Measurements from ENCODE around the gene TRIOBP. TPM values are rescaled to one million over a fixed set of nuclear protein-coding genes. Genes with fewer than 3 reads are reported as not detected.

TRIOBP gene
- total RNA-seq, 3 donors from 2014 or later (not counting 1 experiment from before 2014, with no cell fraction given) = 25.1 to 38.5 (median 25.8) TPM

DNA sequence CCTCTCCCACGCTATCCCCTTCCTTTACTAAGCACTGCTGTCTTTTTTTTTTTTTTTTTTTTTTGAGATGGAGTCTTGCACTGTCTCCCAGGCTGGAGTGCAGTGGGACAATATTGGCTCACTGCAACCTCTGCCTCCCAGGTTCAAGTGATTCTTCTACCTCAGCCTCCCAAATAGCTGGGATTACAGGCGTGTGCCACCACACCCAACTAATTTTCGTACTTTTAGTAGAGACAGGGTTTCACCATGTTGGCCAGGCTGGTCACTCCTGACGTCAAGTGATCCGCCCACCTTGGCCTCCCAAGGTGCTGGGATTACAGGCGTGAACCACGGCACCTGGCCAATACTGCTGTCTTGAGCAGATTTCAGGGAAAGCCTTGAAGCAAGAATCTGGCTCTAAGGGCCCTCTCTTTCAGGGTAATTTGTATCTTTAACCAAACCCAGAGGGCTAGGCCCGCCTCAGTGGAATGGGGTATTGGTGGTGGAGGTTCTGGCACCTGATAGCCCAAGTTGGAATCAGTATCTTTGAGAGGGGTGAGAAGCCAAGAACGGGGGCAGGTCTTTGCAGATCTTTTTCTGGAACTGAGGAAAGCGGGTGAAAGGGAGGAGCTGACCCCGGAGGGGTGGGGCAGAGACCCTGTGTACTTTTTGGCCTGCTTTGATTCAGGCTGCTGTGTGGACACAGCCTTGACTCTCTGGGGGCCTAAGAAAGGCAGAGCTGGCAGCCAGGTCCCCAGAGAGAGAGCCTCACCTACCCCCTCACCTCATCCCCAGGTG is 37.0 kb downstream of the TRIOBP start:
- Mint-ChIP-seq H3K4me1 (no peaks in the 10 kb centered on the region), H3K27ac (no peak overlapping the region), H3K4me3 (no peak overlapping the region), H3K9me3 (no peaks in the 10 kb centered on the region), H3K36me3 (no peaks in the 10 kb centered on the region), H3K27me3 (ENCODE audit: low read depth in 2 of 2) (peaks cover 0 to 5% of the 10 kb centered on the region in 2 donors)
- H3K27ac ChIP-seq (ENCODE audit: low read length) = no peak overlapping the region
- TF ChIP-seq, protein P1, sequence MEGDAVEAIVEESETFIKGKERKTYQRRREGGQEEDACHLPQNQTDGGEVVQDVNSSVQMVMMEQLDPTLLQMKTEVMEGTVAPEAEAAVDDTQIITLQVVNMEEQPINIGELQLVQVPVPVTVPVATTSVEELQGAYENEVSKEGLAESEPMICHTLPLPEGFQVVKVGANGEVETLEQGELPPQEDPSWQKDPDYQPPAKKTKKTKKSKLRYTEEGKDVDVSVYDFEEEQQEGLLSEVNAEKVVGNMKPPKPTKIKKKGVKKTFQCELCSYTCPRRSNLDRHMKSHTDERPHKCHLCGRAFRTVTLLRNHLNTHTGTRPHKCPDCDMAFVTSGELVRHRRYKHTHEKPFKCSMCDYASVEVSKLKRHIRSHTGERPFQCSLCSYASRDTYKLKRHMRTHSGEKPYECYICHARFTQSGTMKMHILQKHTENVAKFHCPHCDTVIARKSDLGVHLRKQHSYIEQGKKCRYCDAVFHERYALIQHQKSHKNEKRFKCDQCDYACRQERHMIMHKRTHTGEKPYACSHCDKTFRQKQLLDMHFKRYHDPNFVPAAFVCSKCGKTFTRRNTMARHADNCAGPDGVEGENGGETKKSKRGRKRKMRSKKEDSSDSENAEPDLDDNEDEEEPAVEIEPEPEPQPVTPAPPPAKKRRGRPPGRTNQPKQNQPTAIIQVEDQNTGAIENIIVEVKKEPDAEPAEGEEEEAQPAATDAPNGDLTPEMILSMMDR (IDR thresholded peaks at IDR 0.05) = no peak
- peaks cover 2% of the 10 kb centered on the region for H3K4me1 ChIP-seq (ENCODE audit: control insufficient read depth, insufficient read depth, low read length)
- ATAC-seq (no peak), DNase-seq (no peak)
- H3K27me3 ChIP-seq (ENCODE audit: control insufficient read depth, insufficient read depth, low read length) = no peaks in the 10 kb centered on the region
- no peak overlapping the region for H3K4me3 ChIP-seq (ENCODE audit: low read length)
- no peaks in the 10 kb centered on the region for H3K36me3 ChIP-seq (ENCODE audit: control insufficient read depth, insufficient read depth, low read length)
- no peaks in the 10 kb centered on the region for H3K9me3 ChIP-seq (ENCODE audit: control insufficient read depth, insufficient read depth, low read length)
- 87% methylated on average over 11 of the region's 11 CpGs for WGBS (ENCODE audit: insufficient coverage)
- intact Hi-C loops (cut with micrococcal nuclease) = no loop called here

DNA sequence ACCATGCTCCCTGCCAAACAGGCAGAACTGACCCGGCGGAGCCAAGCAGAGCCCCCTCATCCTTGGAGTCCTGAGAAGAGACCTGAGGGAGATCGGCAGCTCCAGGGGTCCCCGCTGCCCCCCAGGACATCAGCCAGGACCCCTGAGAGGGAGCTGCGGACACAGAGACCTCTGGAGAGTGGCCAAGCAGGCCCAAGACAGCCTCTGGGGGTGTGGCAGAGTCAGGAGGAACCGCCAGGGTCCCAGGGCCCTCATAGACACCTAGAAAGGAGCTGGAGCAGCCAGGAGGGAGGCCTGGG is 37.5 kb downstream of the TRIOBP start:
- Histone ChIP-seq H3K9me3 (ENCODE audit: control insufficient read depth, insufficient read depth, low read length) (no peaks in the 10 kb centered on the region), H3K4me1 (ENCODE audit: control insufficient read depth, insufficient read depth, low read length) (peaks cover 7% of the 10 kb centered on the region), H3K27me3 (ENCODE audit: control insufficient read depth, insufficient read depth, low read length) (no peaks in the 10 kb centered on the region), H3K36me3 (ENCODE audit: control insufficient read depth, insufficient read depth, low read length) (no peaks in the 10 kb centered on the region), H3K4me3 (ENCODE audit: low read length) (no peak overlapping the region), H3K27ac (ENCODE audit: low read length) (no peak overlapping the region)
- Mint-ChIP-seq H3K36me3 (no peaks in the 10 kb centered on the region), H3K27me3 (ENCODE audit: low read depth in 2 of 2) (peaks cover 0 to 5% of the 10 kb centered on the region in 2 donors), H3K9me3 (no peaks in the 10 kb centered on the region), H3K27ac (no peak overlapping the region), H3K4me1 (no peaks in the 10 kb centered on the region), H3K4me3 (no peak overlapping the region)
- WGBS (ENCODE audit: insufficient coverage) = 92% methylated on average over 6 of the region's 6 CpGs
- ATAC-seq (no peak), DNase-seq (no peak)
- intact Hi-C loops (cut with micrococcal nuclease) = no loop called here
- TF ChIP-seq, protein P1 (IDR thresholded peaks at IDR 0.05) = no peak

DNA sequence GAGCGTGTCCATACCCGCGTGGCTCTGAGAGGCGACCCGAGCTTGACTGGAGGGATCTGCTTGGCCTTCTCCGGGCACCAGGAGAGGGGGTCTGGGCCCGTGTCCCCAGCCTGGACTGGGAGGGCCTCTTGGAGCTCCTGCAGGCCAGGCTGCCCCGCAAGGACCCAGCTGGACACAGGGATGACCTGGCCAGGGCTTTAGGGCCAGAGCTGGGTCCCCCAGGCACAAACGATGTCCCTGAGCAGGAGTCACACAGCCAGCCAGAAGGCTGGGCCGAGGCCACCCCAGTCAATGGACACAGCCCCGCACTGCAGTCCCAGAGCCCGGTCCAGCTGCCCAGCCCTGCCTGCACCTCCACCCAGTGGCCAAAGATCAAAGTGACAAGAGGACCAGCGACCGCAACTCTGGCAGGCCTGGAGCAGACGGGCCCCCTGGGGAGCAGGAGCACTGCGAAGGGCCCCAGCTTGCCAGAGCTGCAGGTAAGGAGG is 38.2 kb downstream of the TRIOBP start:
- intact Hi-C loops (cut with micrococcal nuclease) = no loop called here
- no peaks in the 10 kb centered on the region for H3K36me3 ChIP-seq (ENCODE audit: control insufficient read depth, insufficient read depth, low read length)
- no peak overlapping the region for H3K27ac ChIP-seq (ENCODE audit: low read length)
- H3K9me3 Mint-ChIP-seq = no peaks in the 10 kb centered on the region
- no peaks in the 10 kb centered on the region for H3K27me3 ChIP-seq (ENCODE audit: control insufficient read depth, insufficient read depth, low read length)
- TF ChIP-seq, protein P1 (IDR thresholded peaks at IDR 0.05) = no peak
- no peaks in the 10 kb centered on the region for H3K4me1 Mint-ChIP-seq
- WGBS (ENCODE audit: insufficient coverage) = 93% methylated on average over 16 of the region's 16 CpGs
- H3K27me3 Mint-ChIP-seq (ENCODE audit: low read depth in 2 of 2) = peaks cover 0 to 8% of the 10 kb centered on the region in 2 donors
- peaks cover 9% of the 10 kb centered on the region for H3K4me1 ChIP-seq (ENCODE audit: control insufficient read depth, insufficient read depth, low read length)
- H3K36me3 Mint-ChIP-seq = no peaks in the 10 kb centered on the region
- H3K4me3 Mint-ChIP-seq = no peak overlapping the region
- ATAC-seq (no peak), DNase-seq (no peak)
- no peak overlapping the region for H3K27ac Mint-ChIP-seq
- no peak overlapping the region for H3K4me3 ChIP-seq (ENCODE audit: low read length)
- no peaks in the 10 kb centered on the region for H3K9me3 ChIP-seq (ENCODE audit: control insufficient read depth, insufficient read depth, low read length)

DNA sequence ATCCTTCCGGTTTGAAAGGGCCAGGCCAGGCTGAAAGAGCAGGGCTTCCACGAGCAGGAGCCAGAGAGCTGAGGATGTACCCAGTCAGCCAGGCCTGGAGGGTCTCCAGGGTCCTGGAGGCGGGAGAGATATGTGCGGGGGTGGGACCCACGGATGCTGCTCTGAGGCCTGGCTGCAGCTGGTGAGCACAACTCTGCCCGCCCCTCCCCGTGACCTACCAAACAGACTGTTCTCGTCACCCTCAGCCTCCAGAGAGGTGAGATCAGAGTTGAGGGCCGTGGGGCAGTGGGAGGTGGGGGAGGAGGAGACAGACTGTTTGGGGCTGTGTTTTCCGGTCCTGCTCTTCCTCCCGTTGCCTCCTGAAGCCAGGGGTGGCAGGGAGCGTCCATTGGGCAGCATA is 42.2 kb downstream of the TRIOBP start:
- no peak for ATAC-seq
- H3K4me1 ChIP-seq (ENCODE audit: control insufficient read depth, insufficient read depth, low read length) = peaks cover 24% of the 10 kb centered on the region
- Mint-ChIP-seq H3K4me3 (no peak overlapping the region), H3K36me3 (no peaks in the 10 kb centered on the region), H3K27ac (no peak overlapping the region), H3K9me3 (no peaks in the 10 kb centered on the region), H3K4me1 (no peaks in the 10 kb centered on the region), H3K27me3 (ENCODE audit: low read depth in 2 of 2) (peaks cover 0 to 8% of the 10 kb centered on the region in 2 donors)
- TF ChIP-seq, protein P1 (IDR thresholded peaks at IDR 0.05) = no peak
- WGBS (ENCODE audit: insufficient coverage) = 86% methylated on average over 12 of the region's 12 CpGs
- intact Hi-C loops (cut with micrococcal nuclease) = no loop called here
- DNase-seq = no peak
- H3K27me3 ChIP-seq (ENCODE audit: control insufficient read depth, insufficient read depth, low read length) = no peaks in the 10 kb centered on the region
- H3K36me3 ChIP-seq (ENCODE audit: control insufficient read depth, insufficient read depth, low read length) = no peaks in the 10 kb centered on the region
- no peak overlapping the region for H3K27ac ChIP-seq (ENCODE audit: low read length)
- no peaks in the 10 kb centered on the region for H3K9me3 ChIP-seq (ENCODE audit: control insufficient read depth, insufficient read depth, low read length)
- H3K4me3 ChIP-seq (ENCODE audit: low read length) = no peak overlapping the region

Data from natural killer cell (primary cell).